Stimulated activated CD4-positive, alpha-beta T cell treated with anti-CD3 and anti-CD28 coated beads, Interleukin-15, amount 100 ng/mL, for 1 hour (primary cell): ENCODE results near the gene PDGFA.

ENCODE experiments used
- DNase-seq, 2 donors: peaks; one replicate each; pipeline ENCODE4 v3.0.0-alpha.2; 2020; ENCODE audit warnings: low read depth in 1 of 2, low spot score in 1 of 2

PDGFA gene

DNA sequence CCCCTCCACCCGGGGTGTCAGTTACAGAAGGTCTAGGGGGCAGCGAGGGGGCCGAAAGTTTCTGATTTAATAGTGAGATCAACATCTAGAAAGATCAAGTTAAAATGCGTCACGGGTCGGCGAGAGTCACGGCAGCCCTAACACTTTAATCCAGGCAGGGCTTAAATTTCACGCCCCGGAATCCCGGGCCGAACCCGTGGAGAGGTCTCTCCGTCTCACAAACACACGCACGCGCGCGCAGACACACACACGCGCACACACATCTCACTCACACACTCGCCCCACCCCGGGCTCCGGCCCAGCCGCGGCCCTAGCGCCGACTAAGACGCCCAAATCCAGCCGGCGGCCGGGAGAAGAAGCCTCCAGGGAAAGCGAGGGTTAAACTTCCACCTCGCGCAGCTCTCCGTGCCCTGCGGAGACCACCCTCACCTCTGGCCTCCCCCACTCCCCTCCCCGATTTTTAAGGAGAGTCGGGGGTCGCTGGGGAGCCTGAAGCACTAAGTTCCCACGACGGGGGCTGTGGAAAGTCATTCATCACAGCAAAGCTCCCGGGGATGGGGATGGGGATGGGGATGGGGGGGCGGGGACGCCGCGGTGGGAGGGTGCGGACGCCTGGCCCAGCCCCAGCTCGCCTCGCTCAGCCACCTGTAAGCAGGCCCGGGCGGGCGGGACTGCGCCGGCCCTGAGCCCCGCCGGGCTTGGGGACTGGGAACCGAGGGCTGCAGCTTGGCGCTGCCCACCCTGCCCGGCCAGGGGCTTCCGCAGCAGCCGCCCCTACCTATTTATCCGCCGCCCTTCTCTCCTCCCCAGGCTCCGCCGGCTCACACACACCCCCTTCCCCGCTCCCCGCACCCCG, 1.6 kb downstream of the PDGFA start:
- no peak for DNase-seq

DNA sequence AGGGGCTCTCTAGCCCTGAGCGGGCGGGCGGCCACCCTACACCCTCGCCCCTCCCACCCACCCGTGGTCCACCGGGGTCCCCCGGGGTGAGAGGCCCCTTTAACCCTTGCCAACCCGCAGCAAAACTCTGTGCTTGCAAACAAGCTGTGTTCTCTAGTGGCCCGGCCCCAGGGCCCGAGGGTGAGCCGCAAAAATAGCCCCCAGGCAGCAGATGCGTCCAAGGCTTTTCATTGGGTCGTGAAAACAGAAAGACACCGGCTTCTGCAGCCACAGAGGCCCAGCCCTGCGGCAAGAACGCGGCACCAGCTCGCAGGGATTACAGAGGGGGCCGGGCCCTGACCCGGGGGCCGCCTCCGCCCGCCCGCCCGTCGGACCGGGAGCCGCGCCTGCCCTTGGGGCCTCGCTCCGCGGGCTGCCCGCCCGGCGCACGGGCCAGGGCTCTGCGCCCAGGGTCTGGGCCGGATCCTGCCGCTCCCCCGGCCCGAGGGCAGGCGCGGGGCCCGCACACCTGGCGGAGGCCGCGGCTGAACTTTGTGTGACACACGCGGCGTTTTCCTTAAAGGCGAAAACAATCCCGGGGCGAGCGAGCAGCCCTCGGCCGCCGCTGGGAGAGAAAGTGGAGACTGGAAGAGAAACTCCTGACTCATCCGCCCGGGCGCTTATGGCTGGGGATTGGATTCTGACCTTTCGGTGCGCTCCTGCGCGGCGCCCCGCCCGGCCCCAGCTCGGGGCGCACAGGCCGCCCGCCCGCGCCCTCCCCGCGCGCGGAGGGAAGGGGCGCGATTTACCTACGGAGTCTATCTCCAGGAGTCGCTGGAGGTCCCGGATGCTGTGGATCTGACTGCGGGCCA, 2.8 kb downstream of the PDGFA start:
- DNase-seq: no peak

DNA sequence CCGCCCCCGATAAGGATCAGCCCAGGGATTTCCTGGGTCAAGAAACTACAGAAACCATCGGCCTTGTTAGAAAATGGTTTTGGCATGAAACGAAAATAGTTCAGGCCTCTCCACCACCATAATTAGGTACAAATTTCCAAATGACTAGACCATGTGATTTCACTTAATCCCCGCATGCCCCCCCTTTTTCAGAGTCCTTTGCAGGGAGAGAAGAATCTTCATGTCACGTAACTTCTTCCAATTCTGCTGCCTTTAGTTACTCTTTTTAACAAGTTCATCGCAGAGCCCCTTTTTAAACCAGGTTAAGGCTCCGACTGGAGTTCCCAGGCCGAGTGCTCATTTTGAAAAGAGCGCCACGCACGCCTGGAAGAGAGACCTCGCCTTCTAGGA, 3.4 kb downstream of the PDGFA start:
- DNase-seq: no peak

DNA sequence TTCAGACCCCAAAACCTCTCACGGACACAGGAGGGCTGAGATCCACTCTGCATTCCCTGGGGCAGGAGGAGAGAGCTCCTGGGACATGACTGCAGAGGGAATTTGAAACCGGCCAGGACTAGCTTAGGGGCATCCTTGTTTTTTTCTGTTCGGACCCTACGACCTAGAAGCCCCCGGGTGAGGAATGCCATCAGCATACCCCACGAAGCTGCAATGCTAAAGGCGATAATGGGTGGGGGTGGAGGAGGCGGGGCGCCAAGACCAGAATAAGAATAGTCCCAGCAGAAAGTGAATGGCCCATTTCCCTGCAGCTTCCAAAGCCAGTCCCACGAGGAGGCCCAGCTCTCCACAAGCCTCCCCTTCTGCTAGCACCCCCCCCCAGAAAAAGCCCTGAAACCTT, 4.0 kb downstream of the PDGFA start:
- no peak for DNase-seq

DNA sequence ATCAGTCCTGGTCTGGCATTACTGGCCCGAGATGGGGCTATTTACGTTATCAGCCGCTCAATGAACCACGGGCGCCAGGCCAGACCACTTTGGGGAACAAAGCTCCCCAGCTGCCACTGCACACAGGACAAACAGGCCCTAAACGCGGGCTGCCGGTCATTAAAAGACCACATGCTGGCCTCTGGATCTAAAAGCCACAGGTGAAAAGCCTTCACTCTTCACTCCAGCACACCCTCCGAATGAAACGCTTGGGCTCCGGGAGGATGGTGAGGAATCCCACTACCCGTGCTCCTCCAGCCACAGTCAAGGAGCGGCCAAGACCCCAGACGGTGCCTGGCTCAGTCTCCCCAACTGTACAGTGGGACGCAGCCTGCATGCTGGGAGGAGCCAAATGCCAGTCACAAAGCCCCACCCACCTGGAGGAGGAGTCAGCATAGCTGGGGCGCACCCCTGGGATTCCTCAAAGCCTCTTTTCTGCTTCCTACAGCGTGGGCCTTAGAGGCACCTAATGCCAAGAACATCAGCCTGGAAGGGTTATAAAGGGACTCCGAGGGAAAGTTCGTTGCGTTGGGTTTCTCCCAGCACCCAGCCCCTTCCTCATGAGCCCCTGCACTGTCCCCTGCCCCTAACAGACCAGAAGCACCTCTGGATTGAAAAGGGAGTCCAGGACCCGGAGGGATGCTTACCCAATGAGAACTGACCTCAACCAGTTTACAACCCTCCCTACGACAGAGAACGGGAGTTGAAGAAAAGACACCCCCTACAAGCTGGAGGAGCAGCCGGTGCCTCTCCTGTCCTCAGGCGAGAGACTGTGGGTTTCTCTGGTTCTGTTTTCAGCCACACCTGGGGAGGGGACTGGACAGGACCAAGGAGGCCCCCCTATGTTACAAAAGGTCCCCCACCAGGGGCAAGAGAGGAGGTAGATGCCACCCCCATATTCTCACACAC, 4.7 kb downstream of the PDGFA start:
- no peak for DNase-seq

DNA sequence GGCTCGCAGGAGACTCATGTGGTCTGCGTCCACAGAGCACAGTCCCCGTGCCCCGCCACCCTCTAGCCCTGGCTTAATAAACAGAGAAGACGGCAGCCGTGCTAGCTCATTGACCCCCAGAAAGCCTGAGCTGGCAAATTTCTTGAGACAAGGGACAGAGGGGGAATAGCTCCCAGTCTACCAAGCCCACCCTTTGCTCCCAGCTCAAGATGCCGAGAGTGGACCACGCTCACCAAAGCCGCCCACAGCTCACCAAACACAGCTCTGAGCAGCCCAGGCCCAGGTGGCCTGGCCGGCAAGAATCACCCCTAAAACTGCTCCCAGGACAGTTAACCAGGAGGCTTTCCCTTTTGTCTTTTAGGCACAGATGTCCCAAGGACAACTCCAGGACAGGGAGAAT, 5.4 kb downstream of the PDGFA start:
- DNase-seq: no peak

DNA sequence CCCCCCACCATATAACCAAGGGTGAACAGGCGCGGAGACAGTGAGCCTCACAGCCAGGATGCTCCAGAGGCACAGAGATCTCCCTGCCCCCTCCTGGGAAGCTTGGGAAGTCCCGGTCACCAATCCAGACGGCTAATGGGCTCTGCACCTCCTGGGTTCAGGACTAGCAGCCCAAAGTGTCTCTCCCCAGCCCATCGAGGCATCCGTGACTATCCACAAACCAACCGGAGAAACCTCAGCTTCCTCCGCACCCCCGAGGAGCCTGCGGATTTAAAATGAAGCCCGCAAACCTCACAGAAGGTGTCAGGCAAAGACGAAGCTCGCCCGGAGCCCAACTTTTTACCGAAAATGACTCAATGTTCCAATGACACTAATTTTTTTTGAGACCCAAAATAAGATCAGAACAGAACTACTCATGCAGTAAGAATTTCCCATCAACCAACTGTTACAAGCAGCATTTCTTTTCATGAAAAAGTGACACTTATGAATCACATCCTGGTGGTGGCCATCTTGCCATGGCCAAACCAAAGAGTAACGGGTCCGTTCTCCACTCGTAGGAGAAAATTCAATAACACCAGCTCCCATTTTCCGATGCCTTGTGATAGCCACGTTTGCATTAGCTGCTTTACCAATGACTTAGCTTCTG, 6.0 kb downstream of the PDGFA start:
- DNase-seq: no peak

DNA sequence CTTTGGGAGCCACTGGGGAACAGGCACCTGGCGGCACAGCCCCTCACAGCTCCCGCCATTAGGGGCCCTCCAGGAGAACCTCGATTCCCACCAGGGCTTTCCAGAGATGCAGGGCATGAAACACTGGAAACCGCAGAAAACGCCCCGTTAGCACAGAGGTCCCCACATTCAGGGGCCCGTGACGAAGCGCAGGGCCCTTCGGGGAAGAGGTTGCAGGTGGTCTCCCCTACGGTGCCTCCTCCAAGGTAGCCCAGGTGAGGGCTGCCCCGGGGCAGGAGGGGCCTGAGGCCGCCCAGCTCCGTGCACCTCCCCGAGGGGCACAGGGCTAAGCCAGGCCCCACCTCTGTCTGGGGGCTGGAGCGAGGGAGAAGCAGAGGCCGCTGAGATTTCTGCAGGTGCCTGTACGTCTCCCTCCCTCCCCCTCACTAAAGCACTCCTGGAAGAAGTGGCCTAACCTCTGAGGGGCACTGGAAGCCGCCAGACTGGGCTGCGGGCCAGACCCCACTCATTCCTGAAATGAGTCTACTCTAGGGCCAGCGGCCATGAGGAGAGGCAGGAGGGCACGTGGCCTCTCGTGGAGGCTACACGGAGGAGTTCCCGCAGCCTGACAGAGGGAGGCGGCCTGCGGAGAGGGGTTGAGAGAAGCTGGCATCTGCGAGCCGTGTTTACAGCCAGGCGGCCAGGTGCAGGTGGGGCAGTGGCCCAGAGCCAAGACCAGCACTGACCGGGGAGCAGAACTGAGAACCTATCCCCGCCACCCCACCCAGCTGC, 6.9 kb downstream of the PDGFA start:
- no peak for DNase-seq

DNA sequence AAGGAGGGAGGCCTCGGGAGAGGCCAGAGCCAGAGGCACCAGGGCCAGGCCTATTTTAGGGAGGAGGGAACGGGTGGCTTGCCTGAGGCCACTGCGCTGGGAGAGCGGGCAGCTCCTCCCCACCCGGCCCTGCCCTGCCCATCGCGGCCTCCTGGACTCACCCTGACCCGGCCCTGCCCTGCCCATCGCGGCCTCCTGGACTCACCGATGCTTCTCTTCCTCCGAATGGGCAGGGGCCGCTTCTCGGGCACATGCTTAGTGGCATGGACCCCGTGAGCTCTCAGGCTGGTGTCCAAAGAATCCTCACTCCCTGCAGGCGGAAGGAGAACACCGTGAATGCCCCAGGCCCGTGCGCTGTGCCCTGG, 7.5 kb downstream of the PDGFA start:
- no peak for DNase-seq

DNA sequence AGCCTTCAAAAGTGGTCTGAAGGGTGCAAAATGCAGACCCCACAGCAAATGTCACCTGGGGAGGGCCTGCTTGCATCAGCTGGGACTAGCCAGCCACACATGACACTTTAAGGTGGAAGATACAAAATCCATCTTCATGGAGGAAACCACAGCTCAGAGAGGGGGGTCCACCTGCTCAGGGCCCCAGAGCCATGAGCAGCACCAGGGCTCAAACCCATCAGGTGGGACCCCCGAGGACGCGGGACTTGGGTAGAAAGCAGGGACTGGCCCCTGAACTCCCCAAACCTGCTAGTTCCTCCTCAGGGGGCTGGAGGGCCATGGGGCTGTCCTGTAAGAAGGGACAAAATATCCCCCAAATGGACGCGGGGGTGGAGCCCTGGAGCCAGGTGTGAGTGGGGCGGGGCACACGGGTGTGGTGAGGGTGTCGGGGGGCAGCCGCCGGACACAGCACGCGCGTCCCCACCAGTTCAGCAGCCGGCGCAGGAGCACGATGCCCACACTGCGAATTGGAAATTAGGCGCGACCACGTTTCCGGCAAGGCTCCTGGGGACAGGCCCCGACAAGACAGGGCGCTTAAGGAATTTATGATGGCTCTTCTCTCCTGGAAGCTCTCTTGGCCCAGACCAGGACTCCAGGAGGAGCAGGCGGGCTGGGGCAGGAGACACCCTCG, 8.0 kb downstream of the PDGFA start:
- DNase-seq: no peak

DNA sequence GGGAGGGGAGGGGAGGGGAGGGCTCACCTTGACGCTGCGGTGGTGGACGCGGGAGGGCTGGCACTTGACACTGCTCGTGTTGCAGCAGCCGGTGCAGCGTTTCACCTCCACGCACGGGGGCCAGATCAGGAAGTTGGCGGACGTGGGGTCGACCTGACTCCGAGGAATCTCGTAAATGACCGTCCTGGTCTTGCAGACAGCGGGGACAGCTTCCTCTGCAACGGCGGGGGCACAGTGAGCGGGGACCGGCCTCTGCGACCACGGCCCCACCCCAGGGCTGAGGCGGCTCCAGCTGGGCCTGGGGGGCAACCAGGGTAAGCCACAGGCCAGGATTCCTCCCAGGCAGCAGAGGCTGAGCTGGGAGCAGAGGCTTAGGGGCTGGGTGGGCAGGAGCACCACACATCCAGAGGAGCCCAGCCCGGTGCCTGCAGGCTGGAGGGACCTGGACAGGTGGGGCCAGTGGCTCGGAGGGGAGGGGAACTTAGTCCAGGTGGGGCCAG, 8.8 kb downstream of the PDGFA start:
- no peak for DNase-seq

DNA sequence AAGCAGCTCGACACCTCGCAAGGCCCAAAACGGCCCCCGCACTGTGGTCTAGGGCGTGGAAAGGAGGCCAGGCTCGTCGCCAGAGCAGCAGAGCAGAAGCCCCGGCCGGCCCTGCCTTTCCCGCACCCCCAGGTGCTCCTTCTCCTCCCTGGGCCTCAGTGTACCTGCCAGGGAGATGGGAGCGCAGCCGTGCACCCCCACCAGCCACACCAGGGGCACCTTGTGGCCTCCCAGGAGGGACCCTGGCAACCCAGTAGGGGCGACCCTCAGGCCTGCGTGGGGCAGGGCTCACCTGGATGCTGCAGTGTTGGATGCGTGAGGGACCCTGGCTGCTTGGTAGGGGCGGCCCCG, 9.5 kb downstream of the PDGFA start:
- DNase-seq: no peak

DNA sequence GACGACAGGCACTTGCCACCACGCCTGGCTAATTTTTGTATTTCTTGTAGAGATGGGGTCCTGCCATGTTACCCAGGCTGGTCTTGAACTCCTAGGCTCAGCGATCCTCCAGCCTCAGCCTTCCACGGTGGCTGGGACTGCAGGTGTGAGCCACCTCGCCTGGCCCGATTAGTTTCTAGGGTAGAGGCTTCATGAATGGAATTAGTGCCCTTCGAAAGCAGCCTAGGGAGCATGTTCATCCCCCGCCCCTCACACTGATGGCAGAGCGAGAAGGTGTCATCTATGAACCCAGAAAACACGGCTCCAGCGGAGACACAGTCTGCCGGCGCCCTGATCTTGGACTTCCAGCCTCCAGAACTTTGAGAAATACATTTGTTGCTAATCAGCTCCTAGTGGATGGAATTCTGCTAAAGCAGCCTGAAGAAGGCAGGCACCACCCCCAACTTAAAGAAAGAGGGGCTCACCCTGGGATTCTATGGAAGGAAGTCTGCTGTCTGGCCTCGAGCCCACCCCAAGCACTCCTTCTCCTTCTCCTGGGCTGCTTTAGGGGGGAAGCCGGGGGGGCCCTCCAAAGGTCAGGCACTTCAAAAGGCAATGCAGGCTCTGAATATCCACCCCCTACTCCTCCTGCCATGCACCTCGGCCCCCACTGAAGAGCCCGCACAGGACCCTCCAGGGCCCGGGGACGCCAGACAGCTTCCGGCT, 10.1 kb downstream of the PDGFA start:
- no peak for DNase-seq

DNA sequence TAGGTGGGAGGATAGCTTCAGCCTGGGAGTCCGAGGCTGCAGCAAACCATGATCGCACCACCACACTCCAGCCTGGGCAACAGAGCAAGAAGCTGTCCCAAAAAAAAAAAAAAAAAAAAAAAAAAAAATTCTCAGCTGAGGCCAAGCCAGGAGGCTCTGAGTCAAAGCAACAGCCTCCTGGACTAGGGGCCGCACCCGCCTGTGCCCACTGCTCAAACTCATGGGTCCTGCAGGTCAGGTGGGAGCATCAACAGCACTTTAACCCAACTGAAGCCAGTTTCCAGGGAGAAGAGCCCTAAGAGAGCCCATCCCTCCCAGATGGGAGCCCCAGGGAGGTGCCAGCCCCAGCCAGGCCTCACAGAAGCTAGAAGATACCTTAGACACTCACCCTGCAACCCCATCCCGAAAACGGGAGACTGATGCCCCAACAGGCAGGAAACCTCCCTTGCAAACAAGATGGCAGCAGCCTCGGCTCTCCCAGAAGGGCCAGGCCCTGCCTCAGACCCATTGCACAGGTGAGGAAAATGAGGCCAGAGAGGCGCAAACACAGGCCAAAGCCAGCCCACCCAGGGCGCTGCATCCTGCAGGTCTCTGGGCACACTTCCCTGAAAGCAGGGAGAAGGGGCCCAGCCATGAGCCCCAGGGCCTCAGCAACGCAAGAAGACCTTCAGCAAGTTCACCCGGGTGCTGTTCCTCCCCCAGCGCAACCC, 11.0 kb downstream of the PDGFA start:
- no peak for DNase-seq

DNA sequence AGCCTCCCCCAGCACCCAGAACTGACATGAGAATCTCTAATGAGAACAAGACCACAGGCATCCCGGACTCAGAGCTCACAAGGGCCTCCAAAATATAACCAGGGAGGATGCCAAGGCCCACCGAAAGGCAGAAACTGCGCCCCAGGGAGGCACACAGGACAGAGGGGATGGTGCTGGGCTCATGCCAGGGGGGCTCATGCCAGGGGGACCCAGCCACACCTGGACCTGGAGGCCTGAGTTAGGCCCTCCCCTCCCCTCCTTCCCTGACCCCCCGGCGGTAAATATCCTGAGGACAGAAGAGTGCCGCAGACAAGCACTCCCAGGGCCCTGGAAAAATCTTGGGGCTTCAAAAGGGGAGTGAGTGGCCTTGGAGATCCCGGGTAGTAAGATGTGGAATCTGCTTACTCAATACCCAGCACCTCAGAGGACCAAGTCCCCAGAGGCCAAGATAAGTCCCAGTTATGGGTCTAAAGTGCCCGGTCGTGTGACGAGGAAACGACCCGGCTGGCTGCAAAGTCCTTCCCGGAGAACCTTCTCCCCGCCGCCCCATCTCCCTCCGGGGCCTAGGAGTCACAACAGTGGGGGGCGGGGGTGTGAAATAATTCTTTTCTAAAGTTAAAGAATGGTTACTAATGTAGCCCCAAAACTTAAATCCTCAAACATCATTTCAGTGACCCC, 11.9 kb downstream of the PDGFA start:
- no peak for DNase-seq

DNA sequence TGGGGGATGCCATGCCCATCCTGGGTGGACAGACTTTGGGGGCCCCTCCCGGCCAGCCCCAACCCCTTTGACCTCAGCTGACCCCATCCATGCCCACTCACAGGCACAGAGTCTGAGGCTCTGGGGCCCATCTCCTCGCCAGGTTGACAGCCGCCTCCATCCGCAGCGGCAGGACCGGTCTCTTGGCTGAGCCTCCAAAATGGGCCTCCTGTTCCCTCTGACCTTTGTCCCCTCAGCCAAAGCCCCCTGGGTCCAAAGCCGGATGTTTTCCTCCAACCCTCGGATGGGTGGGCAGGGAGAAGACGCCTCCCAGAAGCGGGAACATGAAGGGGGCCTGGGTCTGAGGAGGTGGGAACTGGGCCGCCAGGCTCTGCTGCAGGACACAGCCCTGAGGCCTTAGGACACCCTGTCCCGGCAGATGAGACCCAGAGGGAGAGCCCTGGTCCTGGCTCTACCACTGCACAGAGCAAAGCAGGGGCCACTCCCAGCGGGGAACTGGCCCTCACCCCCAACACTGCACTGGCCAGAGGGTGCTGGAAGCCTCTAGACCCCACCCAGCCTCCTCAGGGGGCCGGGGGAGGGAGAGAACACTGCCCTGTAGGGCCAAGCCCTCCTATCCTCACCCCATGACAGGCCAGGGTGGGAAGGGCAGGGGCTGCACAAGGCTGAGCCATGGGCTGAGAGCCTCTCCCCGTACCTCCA, 12.6 kb downstream of the PDGFA start:
- no peak for DNase-seq

DNA sequence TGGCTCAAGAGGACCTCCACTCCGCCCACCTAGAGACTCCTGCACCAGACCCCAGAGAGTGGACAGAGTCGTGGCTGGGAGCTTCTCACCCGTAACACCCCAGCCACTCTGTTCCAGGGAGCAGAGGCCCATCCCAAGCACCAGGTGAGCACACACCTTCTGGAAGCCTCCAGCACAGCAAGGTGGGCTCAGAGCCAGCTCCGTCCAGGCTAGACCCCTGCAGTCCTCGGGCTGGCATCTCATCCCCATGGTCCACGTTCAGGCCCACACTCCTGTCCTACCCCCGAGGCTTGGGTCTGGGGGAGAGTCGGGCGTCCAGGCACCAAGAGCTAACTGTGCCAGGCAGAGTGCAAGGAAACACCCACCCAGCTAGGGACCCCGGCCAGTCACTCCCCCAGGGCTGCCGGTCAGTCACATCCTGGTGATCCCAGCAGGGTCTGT, 13.2 kb downstream of the PDGFA start:
- no peak for DNase-seq
